Brain microvascular endothelial cell (primary cell): ENCODE data around the gene PITPNC1.

ENCODE experiments used
- DNase-seq: peaks from one replicate; pipeline ENCODE4 v3.0.0-alpha.2; 2020
- H3K27ac ChIP-seq: fragments of 250-450 bp; sonication (Bioruptor Pico); 2 replicates; pipeline ENCODE4 v1.5.1; 2020; ENCODE audit warnings: mild to moderate bottlenecking, moderate library complexity
- H3K27me3 ChIP-seq: fragments of 250-450 bp; sonication (Bioruptor Pico); replicated peaks from 2 replicates; pipeline ENCODE4 v1.5.1; 2020; ENCODE audit warnings: mild to moderate bottlenecking
- H3K36me3 ChIP-seq: fragments of 250-450 bp; sonication (Bioruptor Pico); replicated peaks from 2 replicates; pipeline ENCODE4 v1.5.1; 2020; ENCODE audit warnings: mild to moderate bottlenecking
- H3K4me3 ChIP-seq: 2 replicates; pipeline ENCODE4 v1.5.1; 2011; ENCODE audit warnings: low read depth, mild to moderate bottlenecking, control low read depth, low read length, moderate library complexity
- in situ Hi-C: cut with HindIII; loops from 2 replicates; pipeline ENCODE4 v1.10.0; 2017; ENCODE audit warnings: low sequenced_read_pairs, low pct_ligation_motif_present
- TF ChIP-seq, protein P1 (sequence below): IDR thresholded peaks from 2 replicates; pipeline ENCODE4 v1.5.1; 2011; ENCODE audit warnings: low read depth, mild to moderate bottlenecking, moderate library complexity, low read length, control low read depth, inconsistent platforms; ENCODE audit errors: missing control alignments

PITPNC1 gene

DNA sequence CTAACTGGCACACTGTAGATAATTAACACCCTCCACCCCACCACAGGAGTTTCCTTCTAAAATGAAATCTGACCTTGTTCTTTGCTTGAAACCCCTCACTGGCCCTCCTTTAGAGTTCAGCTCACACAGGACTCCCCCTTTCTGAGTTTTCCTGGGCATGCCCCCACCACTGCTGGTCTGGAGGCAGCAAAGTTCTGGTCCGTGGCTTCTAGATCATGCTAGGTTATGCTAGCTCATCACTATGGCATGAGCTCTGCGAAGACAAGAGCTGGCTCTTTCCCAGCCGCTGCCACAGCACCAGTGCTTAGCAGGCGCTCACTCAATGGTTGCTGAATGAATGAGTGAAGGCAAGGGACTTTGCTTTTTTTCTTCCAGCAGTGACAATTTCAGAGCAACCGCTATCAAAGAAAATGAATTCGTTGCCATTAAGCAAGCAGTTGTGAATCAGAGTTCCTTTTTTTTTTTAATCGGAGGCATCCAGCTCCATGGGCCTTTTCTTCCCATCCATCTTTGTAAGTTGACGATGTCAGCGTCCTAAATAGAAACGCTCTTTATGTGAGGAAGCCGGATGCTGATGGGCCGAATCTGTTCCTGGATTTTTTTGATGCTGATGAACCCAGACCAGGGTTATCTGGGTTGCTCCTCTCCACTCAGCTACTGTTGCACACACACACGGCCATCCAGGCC lies 259.9 kb downstream of the PITPNC1 start:
- H3K27ac ChIP-seq, result no peak overlapping the region
- no peak overlapping the region for H3K4me3 ChIP-seq
- in situ Hi-C loops, result no loop called here
- TF ChIP-seq, protein P1, sequence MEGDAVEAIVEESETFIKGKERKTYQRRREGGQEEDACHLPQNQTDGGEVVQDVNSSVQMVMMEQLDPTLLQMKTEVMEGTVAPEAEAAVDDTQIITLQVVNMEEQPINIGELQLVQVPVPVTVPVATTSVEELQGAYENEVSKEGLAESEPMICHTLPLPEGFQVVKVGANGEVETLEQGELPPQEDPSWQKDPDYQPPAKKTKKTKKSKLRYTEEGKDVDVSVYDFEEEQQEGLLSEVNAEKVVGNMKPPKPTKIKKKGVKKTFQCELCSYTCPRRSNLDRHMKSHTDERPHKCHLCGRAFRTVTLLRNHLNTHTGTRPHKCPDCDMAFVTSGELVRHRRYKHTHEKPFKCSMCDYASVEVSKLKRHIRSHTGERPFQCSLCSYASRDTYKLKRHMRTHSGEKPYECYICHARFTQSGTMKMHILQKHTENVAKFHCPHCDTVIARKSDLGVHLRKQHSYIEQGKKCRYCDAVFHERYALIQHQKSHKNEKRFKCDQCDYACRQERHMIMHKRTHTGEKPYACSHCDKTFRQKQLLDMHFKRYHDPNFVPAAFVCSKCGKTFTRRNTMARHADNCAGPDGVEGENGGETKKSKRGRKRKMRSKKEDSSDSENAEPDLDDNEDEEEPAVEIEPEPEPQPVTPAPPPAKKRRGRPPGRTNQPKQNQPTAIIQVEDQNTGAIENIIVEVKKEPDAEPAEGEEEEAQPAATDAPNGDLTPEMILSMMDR, result no peak
- H3K36me3 ChIP-seq, result no peaks in the 10 kb centered on the region
- H3K27me3 ChIP-seq, result no peaks in the 10 kb centered on the region
- DNase-seq, result peak; percentile 15

DNA sequence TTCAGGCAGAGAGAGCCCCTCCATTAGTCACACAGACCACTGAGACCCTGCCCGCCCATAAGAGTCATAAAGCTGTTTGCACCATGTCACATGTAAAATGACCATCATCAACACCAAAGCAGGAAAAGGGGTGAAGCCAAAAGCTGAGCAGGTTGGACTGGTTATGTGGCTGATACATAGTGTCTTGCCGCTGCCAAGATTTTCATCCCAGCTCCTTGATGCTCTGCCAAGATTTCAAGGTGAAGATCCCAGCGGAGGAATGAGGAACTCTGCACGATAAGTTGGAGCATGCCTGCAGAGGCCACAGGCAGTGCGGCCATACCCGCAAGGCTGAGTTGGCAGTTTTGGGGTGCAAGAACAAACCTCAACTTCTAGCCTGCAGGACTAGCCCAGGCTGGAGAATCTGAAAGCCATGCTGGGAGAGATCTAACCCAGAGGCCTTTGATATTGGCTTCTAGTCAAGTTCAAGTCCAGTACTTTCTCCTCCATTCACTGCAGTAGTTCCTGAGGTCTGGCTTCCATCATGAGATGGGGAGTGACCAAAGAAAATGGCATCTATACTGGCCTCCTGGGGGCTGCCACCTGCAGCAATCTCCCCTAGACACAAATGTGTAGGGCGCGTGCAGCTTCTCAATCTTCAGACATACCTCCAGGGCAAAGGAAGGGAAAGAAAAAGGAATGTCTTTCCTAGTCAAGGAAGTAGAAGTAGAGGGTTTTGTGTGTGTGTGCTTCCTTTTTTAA lies 261.0 kb downstream of the PITPNC1 start:
- TF ChIP-seq, protein P1, result no peak
- no peak overlapping the region for H3K4me3 ChIP-seq
- no peaks in the 10 kb centered on the region for H3K36me3 ChIP-seq
- in situ Hi-C loops, result no loop called here
- no peak overlapping the region for H3K27ac ChIP-seq
- DNase-seq, result no peak
- H3K27me3 ChIP-seq, result no peaks in the 10 kb centered on the region

DNA sequence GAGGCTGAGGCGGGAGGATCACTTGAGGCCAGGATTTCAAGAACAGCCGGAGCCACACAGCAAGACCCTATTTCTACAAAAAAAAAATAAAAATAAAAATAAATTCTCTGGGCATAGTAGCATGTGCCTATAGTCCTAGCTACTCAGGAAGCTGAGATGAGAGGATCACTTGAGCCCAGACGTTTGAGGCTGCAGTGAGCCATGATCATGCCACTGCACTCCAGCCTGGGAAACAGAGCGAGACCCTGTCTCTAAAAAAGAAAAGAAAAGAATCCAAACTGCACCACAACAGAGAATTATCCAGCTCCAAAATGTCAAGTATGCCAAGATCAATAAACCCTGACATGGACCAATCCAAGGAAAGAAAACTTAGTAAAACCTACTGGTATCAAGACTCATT lies 261.8 kb downstream of the PITPNC1 start:
- Histone ChIP-seq H3K4me3 (no peak overlapping the region), H3K27ac (no peak overlapping the region), H3K36me3 (no peaks in the 10 kb centered on the region), H3K27me3 (no peaks in the 10 kb centered on the region)
- TF ChIP-seq, protein P1, result no peak
- in situ Hi-C loops, result no loop called here
- no peak for DNase-seq

DNA sequence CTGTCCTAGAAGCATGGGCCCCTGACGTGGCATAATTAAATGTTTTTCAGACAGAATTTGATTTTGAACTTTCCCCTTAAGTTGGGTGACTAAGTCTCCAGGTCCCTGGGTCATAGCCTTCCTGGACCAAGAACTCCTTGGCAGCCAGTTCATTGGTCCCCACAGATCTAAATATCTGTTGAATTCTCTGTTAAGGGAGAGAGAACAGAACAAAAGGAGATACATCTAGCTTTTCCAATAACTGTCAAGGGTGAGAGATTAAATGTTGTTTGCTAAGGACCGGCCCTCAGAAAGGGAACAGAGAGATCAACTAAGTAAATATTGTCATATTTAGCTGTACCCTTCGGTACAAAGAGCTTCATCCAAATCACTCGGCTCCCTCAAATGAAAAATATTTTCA lies 262.5 kb downstream of the PITPNC1 start:
- DNase-seq, result no peak
- Histone ChIP-seq H3K27me3 (no peaks in the 10 kb centered on the region), H3K27ac (no peak overlapping the region), H3K4me3 (no peak overlapping the region), H3K36me3 (no peaks in the 10 kb centered on the region)
- TF ChIP-seq, protein P1, result no peak
- in situ Hi-C loops, result no loop called here

DNA sequence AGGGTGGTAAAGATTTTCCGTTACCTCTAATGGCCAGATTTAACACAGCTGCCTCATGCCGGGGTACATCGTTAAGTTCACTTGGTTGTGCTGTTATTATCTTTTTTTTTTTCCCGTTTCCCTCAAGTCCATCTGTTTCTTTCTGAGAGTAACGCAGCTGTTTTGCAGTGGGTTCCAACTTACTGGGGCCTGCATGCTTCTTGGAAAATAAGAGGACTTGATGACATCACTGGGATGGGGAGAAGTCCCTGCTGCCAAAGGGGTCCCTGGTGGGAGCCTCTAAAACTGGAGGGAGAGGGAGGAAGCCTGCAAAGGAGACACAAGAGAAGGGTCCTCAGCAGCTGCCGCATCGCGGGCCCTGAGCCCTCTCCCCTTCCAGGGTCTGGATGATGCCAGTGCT lies 262.9 kb downstream of the PITPNC1 start:
- no peak overlapping the region for H3K27ac ChIP-seq
- no peaks in the 10 kb centered on the region for H3K27me3 ChIP-seq
- in situ Hi-C loops, result no loop called here
- H3K36me3 ChIP-seq, result no peaks in the 10 kb centered on the region
- no peak for DNase-seq
- TF ChIP-seq, protein P1, result no peak
- no peak overlapping the region for H3K4me3 ChIP-seq
